Left ventricle myocardium superior (tissue), 1 donor: ENCODE data around the gene ABCB8. TPM values are rescaled to one million over a fixed set of nuclear protein-coding genes. Genes with fewer than 3 reads are reported as not detected.
A peak's percentile ranks its signal among the peaks of the same experiment; 100 is the strongest.

ENCODE experiments used
- ATAC-seq: fragments of 200-7000 bp; cut with Tn5 transposase; one replicate; pipeline ENCODE4 v1.9.1; 2020; ENCODE audit warnings: mild to moderate bottlenecking, moderate library complexity
- DNase-seq: peaks from one replicate; pipeline ENCODE4 v3.0.0-alpha.2; 2020
- intact Hi-C: fragments of 100-400 bp; cut with micrococcal nuclease; formaldehyde crosslinking; loops from one replicate; pipeline ENCODE4 v1.11.0; 2022
- total RNA-seq: library from RNA; stranded (reverse); fragmentation: NEBNext Ultra II Directional; extraction: Animal tissue kit (Norgen Biotek cat#: 25700); gene quantifications from one replicate; pipeline ENCODE4 v1.2.1, GENCODE V29; 2021
- donor health status: DM: no; HTN: yes; CAD: no; lungs with severe emphysema.

ABCB8 gene
- total RNA-seq, 1 donor from 2014 or later: 29.7 TPM

- peak; percentile 6 for ATAC-seq
- intact Hi-C loops: no loop called here
- DNase-seq: peak; percentile 62
Measured at GRCh38 chr7:151062399-151063211, 34.4 kb downstream of the ABCB8 start.

DNA sequence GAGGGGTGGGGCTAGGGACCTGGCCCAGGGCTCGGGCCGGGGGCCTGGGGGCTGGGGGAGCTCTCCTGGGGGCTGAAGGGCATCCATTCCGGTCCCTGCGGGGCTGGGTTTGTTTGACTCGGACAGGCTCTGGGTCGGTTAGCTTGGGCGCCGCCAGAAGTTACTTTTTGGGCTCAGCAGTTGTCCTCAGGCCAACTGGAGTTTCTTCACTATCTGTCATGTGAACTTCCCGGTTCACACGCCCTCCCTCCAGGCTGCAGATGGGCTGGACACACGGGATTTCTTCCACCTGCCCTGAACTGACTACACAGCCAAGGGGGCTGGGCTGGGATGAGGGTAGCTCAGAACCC is 34.9 kb downstream of the ABCB8 start:
- DNase-seq (no peak), ATAC-seq (peak; percentile 0)
- intact Hi-C loops: no loop called here

GRCh38 chr7:151064454-151064853 is 36.2 kb downstream of the ABCB8 start:
- no peak for ATAC-seq
- intact Hi-C loops: no loop called here
- no peak for DNase-seq

- DNase-seq (no peak), ATAC-seq (no peak)
- intact Hi-C loops: no loop called here
Measured at GRCh38 chr7:151064993-151065392, 36.7 kb downstream of the ABCB8 start.

GRCh38 chr7:151065516-151065915 is 37.3 kb downstream of the ABCB8 start:
- intact Hi-C loops: no loop called here
- ATAC-seq: no peak
- no peak for DNase-seq

- DNase-seq (no peak), ATAC-seq (no peak)
- intact Hi-C loops: no loop called here
Measured at GRCh38 chr7:151066273-151066974, 38.2 kb downstream of the ABCB8 start.

DNA sequence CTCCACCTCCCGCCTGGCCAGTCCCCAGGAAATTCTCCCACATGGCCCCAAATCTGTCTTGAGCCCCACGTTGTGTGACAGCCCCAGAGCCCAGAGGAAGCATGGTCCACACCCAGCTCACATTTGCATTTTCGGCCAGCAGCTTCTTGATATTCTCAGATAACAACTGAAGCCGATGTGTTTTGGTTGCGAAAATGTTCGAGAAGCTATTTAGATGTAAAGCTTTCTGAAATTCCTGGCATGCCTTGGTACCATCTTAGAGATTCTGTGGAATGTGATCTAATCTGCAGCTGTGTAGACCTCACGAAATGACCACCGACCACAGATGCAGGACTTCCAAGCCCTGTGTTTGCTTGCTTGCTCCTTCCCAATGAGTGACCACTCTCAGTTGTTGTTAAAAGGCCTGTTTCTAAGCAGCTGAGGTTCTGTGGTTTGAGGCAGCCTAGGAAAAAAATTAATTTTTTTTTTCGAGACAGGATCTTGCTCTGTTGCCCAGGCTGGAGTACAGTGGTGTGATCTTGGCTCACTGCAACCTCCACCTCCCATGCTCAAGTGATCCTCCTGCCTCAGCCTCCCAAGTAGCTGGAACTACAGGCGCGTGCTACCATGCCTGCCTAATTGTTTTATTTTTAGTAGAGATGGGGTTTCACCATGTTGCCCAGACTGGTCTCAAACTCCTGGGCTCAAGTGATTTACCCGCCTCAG is 40.0 kb downstream of the ABCB8 start:
- DNase-seq (no peak), ATAC-seq (no peak)
- intact Hi-C loops: no loop called here

DNA sequence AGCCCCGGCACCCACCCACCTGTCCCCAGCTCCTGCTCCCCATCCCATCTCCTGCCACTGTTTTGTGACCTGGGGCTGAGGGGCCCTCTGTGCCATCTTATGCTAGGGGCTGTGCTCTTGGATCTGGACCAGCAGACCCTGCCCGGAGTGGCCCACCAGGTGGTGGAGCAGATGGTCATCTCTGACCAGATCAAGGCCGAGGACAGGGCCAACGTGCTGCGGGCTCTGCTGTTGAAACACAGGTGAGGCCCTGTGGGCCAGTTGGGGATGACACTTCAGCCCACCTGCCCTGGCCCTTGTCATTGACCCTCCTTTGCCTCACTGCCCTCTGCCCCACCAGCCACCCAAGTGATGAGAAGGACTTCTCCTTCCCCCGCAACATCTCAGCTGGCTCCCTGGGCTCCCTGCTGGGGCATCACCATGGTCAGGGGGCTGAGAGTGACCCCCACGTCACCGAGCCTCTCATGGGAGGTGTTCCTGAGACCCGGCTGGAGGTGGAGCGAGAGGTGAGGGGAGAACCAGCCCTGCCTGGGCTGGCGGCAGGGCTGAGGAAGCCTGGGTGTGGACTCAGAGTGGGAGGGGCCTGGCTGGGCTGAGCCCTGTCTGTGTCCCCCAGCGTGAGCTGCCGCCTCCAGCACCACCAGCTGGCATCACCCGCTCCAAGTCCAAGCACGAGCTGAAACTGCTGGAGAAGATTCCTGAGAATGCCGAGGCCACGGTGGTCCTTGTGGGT is 41.8 kb downstream of the ABCB8 start:
- DNase-seq: no peak
- ATAC-seq: no peak
- intact Hi-C loops: no loop called here

GRCh38 chr7:151070574-151070960 is 42.3 kb downstream of the ABCB8 start:
- no peak for ATAC-seq
- intact Hi-C loops: no loop called here

DNA sequence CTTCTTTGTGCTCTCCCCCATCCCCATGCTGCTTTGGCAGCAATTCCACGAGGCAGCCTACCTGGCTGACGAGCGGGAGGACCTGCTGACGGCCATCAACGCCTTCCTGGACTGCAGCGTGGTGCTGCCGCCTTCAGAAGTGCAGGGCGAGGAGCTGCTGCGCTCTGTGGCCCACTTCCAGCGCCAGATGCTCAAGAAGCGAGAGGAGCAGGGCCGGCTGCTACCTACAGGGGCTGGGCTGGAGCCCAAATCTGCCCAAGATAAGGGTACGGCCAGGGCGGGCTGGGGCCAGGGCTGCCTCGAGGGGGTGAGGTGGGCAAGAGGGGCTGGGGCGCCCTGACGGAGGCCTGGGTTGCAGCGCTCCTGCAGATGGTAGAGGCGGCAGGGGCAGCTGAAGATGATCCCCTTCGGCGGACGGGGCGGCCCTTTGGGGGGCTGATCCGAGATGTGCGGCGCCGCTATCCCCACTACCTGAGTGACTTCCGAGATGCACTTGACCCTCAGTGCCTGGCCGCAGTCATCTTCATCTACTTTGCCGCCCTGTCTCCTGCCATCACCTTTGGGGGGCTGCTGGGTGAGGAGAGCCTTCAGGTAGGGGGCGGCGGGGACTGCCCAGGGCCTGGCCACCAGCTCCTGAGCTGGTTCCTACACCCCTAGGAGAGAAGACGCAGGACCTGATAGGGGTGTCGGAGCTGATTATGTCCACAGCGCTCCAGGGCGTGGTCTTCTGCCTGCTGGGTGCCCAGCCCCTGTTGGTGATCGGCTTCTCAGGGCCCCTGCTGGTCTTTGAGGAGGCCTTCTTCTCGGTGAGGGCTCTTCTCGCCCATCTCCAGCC is 43.0 kb downstream of the ABCB8 start:
- DNase-seq (no peak), ATAC-seq (no peak)
- intact Hi-C loops: no loop called here

More at GRCh38 chr7:151070574-151070960, 42.3 kb downstream of the ABCB8 start:
- no peak for DNase-seq

DNA sequence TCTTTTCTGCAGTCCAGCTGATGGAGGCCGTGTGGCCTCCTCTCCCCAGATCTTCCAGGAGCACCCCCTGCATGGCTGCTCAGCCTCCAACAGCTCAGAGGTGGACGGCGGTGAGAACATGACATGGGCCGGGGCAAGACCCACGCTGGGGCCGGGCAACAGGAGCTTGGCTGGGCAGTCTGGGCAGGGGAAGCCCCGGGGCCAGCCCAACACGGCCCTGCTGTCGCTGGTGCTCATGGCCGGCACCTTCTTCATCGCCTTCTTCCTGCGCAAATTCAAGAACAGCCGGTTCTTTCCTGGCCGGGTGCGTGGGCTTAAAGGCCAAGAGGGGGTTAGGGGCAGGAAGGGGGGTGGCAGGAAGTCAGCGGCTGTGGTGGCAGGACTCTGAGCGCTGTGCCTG is 45.7 kb downstream of the ABCB8 start:
- no peak for DNase-seq
- intact Hi-C loops: no loop called here
- no peak for ATAC-seq

GRCh38 chr7:151074817-151075661 is 46.8 kb downstream of the ABCB8 start:
- intact Hi-C loops: no loop called here
- DNase-seq: no peak
- no peak for ATAC-seq

DNA sequence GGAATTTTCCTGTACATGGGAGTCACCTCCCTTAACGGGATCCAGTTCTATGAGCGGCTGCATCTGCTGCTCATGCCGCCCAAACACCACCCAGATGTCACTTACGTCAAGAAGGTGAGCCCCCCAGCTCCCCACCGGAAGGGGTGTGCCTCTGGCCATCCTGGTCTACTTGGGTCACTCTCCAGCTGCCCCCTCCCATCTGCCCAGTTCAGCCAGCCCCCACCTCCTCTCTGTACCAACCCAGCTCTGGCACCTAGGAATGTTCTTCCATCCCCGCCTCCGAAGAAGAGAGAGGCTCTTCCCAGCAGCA is 47.4 kb downstream of the ABCB8 start:
- ATAC-seq: no peak
- no peak for DNase-seq
- intact Hi-C loops: no loop called here

DNA sequence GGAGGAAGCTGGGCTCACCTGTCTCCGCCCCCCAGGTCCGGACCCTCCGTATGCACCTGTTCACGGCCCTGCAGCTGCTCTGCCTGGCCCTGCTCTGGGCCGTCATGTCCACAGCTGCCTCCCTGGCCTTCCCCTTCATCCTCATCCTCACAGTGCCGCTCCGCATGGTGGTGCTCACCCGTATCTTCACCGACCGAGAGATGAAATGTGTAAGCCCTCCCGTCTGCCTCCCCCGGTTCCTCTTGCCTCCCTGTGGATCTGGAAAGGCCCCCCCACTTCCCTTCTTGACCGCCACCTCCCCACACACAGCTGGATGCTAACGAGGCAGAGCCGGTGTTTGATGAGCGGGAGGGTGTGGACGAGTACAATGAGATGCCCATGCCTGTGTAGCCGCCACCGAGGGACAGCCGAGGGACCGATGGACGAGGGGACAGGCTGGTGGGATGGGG is 47.8 kb downstream of the ABCB8 start:
- DNase-seq (no peak), ATAC-seq (no peak)
- intact Hi-C loops: no loop called here

DNA sequence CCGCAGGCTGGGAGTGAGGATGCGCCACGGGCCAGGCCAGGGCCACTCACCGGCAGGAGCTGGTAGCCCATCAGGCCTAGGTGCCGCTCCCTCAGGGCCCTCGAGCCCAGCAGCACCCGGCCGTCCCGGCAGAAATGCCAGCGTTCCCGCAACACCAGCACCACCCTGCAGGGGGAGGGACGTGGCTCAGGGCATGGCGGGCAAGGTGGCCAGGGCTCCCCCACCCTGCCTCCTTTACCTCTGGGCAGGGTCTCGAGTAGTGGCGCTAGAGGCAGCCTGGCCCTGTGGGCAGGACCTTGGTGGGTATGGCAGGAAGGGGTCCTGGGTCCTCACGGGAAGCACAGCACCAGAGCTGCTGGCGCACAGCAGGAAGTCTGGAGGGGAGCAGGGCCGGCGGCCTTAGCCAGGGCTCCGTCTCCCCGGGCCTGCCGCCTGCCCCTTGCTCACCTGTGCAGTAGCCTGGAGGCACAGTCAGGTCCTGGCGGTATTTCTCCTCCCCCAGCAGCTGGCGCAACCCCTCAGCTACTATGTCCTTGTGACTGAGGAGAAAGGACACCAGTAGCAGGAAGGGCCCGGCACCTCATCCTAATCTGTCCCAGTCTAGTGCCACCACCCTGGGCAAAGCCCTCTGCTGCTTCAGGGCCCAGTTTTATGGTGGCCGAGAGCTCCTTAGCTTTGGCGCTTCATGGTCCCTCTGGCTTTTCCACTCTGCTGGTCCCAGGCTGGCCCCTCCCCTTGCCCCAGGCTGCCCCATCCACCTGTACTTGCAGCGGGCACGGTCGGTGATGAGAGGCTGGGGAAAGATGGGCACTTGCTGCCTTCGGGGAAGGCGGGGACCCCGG is 48.8 kb downstream of the ABCB8 start:
- no peak for DNase-seq
- no peak for ATAC-seq
- intact Hi-C loops: no loop called here

GRCh38 chr7:151077705-151078232 is 49.5 kb downstream of the ABCB8 start:
- DNase-seq (no peak), ATAC-seq (no peak)
- intact Hi-C loops: no loop called here
